ENCODE measurements around the gene TFG.

Gene TFG

GRCh38 chr3:100776746-100777145 is 67.5 kb downstream of the TFG start:
- H3K36me3 Mint-ChIP-seq = no peaks in the 10 kb centered on the region
- CTCF ChIA-PET = interaction anchor here (0.7 to 1.5 kb wide), 3 partner anchors 20 to 174 kb away, joined by 3 to 6 read pairs (median 3); no protein-coding TSS in a partner anchor
- no peak overlapping the region for H3K27ac Mint-ChIP-seq
- H3K27me3 Mint-ChIP-seq = no peaks in the 10 kb centered on the region
- DNase-seq = no peak
- no peaks in the 10 kb centered on the region for H3K9me3 Mint-ChIP-seq
- no peaks in the 10 kb centered on the region for H3K4me1 Mint-ChIP-seq
- no peak overlapping the region for H3K4me3 Mint-ChIP-seq

- DNase-seq = no peak
- H3K36me3 Mint-ChIP-seq = no peaks in the 10 kb centered on the region
- H3K4me3 Mint-ChIP-seq = no peak overlapping the region
- H3K27ac Mint-ChIP-seq = no peak overlapping the region
- CTCF ChIA-PET = interaction anchor here (0.8 to 1.5 kb wide), 2 partner anchors 19 to 25 kb away, joined by 3 to 6 read pairs; no protein-coding TSS in a partner anchor
- H3K9me3 Mint-ChIP-seq = no peaks in the 10 kb centered on the region
- H3K4me1 Mint-ChIP-seq = no peaks in the 10 kb centered on the region
- no peaks in the 10 kb centered on the region for H3K27me3 Mint-ChIP-seq
Observed at GRCh38 chr3:100777271-100777670, 68.0 kb downstream of the TFG start.

GRCh38 chr3:100779480-100779879 is 70.2 kb downstream of the TFG start:
- no peaks in the 10 kb centered on the region for H3K9me3 Mint-ChIP-seq
- H3K36me3 Mint-ChIP-seq = no peaks in the 10 kb centered on the region
- CTCF ChIA-PET = interaction anchor here (0.7 kb wide), 1 partner anchor 34 kb away, joined by 3 read pairs; no protein-coding TSS in a partner anchor
- no peak overlapping the region for H3K4me3 Mint-ChIP-seq
- no peak overlapping the region for H3K27ac Mint-ChIP-seq
- DNase-seq = no peak
- no peaks in the 10 kb centered on the region for H3K4me1 Mint-ChIP-seq
- peaks cover 5% of the 10 kb centered on the region for H3K27me3 Mint-ChIP-seq

- no peak for DNase-seq
- CTCF ChIA-PET = no interaction called here
- H3K9me3 Mint-ChIP-seq = peaks cover 2% of the 10 kb centered on the region
- no peaks in the 10 kb centered on the region for H3K36me3 Mint-ChIP-seq
- H3K4me1 Mint-ChIP-seq = no peaks in the 10 kb centered on the region
- peaks cover 5% of the 10 kb centered on the region for H3K27me3 Mint-ChIP-seq
- no peak overlapping the region for H3K27ac Mint-ChIP-seq
- H3K4me3 Mint-ChIP-seq = no peak overlapping the region
Observed at GRCh38 chr3:100780071-100780622, 70.9 kb downstream of the TFG start.

- H3K36me3 Mint-ChIP-seq = no peaks in the 10 kb centered on the region
- H3K27ac Mint-ChIP-seq = no peak overlapping the region
- CTCF ChIA-PET = no interaction called here
- H3K4me1 Mint-ChIP-seq = no peaks in the 10 kb centered on the region
- DNase-seq = no peak
- H3K9me3 Mint-ChIP-seq = peaks cover 5% of the 10 kb centered on the region
- H3K4me3 Mint-ChIP-seq = no peak overlapping the region
- peaks cover 5% of the 10 kb centered on the region for H3K27me3 Mint-ChIP-seq
Observed at GRCh38 chr3:100781301-100781700, 72.0 kb downstream of the TFG start.

- CTCF ChIA-PET = no interaction called here
- Mint-ChIP-seq H3K27ac (no peak overlapping the region), H3K9me3 (peaks cover 5% of the 10 kb centered on the region), H3K27me3 (peaks cover 5% of the 10 kb centered on the region), H3K4me1 (no peaks in the 10 kb centered on the region), H3K36me3 (no peaks in the 10 kb centered on the region), H3K4me3 (no peak overlapping the region)
- no peak for DNase-seq
Observed at GRCh38 chr3:100782348-100782747, 73.1 kb downstream of the TFG start.

GRCh38 chr3:100782906-100783305 is 73.6 kb downstream of the TFG start:
- Mint-ChIP-seq H3K36me3 (no peaks in the 10 kb centered on the region), H3K9me3 (peaks cover 5% of the 10 kb centered on the region), H3K4me1 (no peaks in the 10 kb centered on the region), H3K4me3 (no peak overlapping the region), H3K27me3 (peaks cover 5% of the 10 kb centered on the region), H3K27ac (no peak overlapping the region)
- CTCF ChIA-PET = no interaction called here
- no peak for DNase-seq

- Mint-ChIP-seq H3K27me3 (peaks cover 5% of the 10 kb centered on the region), H3K4me1 (no peaks in the 10 kb centered on the region), H3K9me3 (peaks cover 5% of the 10 kb centered on the region), H3K4me3 (no peak overlapping the region), H3K27ac (no peak overlapping the region), H3K36me3 (no peaks in the 10 kb centered on the region)
- CTCF ChIA-PET = no interaction called here
- DNase-seq = no peak
Observed at GRCh38 chr3:100783619-100784018, 74.3 kb downstream of the TFG start.

GRCh38 chr3:100789579-100789978 is 80.3 kb downstream of the TFG start:
- CTCF ChIA-PET = no interaction called here
- DNase-seq = no peak
- H3K4me3 Mint-ChIP-seq = no peak overlapping the region
- H3K27ac Mint-ChIP-seq = no peak overlapping the region
- peaks cover 5% of the 10 kb centered on the region for H3K9me3 Mint-ChIP-seq
- H3K27me3 Mint-ChIP-seq = no peaks in the 10 kb centered on the region
- no peaks in the 10 kb centered on the region for H3K36me3 Mint-ChIP-seq
- no peaks in the 10 kb centered on the region for H3K4me1 Mint-ChIP-seq

- no peak overlapping the region for H3K4me3 Mint-ChIP-seq
- H3K36me3 Mint-ChIP-seq = no peaks in the 10 kb centered on the region
- H3K27ac Mint-ChIP-seq = no peak overlapping the region
- CTCF ChIA-PET = interaction anchor here (0.8 to 2.3 kb wide), 26 partner anchors 10 to 965 kb away, joined by 3 to 16 read pairs (median 5); no protein-coding TSS in a partner anchor
- no peaks in the 10 kb centered on the region for H3K27me3 Mint-ChIP-seq
- no peak for DNase-seq
- H3K9me3 Mint-ChIP-seq = no peaks in the 10 kb centered on the region
- peaks cover 5% of the 10 kb centered on the region for H3K4me1 Mint-ChIP-seq
Observed at GRCh38 chr3:100796556-100796955, 87.3 kb downstream of the TFG start.

- no peak overlapping the region for H3K4me3 Mint-ChIP-seq
- no peak for DNase-seq
- H3K4me1 Mint-ChIP-seq = peaks cover 5% of the 10 kb centered on the region
- H3K27me3 Mint-ChIP-seq = peaks cover 3% of the 10 kb centered on the region
- H3K36me3 Mint-ChIP-seq = no peaks in the 10 kb centered on the region
- no peak overlapping the region for H3K27ac Mint-ChIP-seq
- no peaks in the 10 kb centered on the region for H3K9me3 Mint-ChIP-seq
- CTCF ChIA-PET = interaction anchor here (0.7 to 1.8 kb wide), 3 partner anchors 12 to 61 kb away, joined by 3 to 7 read pairs (median 4); no protein-coding TSS in a partner anchor
Observed at GRCh38 chr3:100798012-100798411, 88.7 kb downstream of the TFG start.

Data from activated naive CD4-positive, alpha-beta T cell treated with anti-CD3 and anti-CD28 coated beads, Interleukin-2, amount 10 ng/mL, durations not matched to agents 7 days and 5 days (primary cell).